Retinal pigment epithelial cell (primary cell): ENCODE data around the gene IP6K3.

ENCODE experiments used
- DNase-seq: peaks from one replicate; pipeline ENCODE4 v3.0.0-alpha.2; 2010; ENCODE audit warnings: low read depth
- H3K4me3 ChIP-seq: 2 replicates; pipeline ENCODE4 v1.5.1; 2011; ENCODE audit warnings: mild to moderate bottlenecking, low read length, control low read depth, moderate library complexity
- TF ChIP-seq, protein P1 (sequence below): conservative IDR thresholded peaks from 2 replicates; pipeline ENCODE4 v1.5.1; 2011; ENCODE audit warnings: low read depth, low read length, control low read depth, inconsistent platforms

IP6K3 gene

DNA sequence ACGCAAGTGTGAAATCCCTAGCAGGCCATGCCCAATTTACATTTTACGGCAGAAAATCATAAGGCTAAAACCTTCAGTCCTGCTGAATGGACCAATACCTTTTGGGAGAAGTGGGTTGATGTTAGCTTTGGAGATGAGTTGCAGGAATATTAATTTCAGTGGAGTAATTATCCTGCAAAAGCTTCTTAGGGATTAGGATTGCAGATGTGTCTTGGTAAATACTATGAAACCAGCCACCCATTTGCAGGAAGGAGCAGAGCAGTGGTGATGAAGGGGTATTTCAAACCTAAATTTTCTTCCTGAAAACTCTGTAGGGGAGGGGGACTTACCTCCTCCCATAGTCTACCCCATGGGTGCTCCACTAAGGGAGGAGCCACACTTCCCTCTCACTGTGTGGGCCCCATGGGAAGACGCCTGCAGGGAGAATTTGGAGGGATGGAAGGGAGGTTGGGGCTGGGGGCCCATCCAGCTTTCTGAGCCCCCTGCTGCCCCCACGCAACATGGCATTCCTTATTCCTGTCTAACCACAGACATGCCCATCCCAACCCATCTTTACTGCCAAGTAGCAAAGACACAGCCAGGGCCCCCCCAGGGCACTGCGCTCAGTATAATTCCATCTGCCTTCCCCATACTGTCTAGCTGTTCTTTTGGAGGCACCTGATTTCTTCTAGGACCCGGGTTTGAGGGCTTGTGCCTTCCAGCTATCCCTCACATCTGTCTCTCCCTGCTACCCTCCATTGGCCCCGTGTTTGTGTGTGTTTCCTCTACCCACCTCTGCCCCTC lies 20.6 kb downstream of the IP6K3 start:
- TF ChIP-seq, protein P1, sequence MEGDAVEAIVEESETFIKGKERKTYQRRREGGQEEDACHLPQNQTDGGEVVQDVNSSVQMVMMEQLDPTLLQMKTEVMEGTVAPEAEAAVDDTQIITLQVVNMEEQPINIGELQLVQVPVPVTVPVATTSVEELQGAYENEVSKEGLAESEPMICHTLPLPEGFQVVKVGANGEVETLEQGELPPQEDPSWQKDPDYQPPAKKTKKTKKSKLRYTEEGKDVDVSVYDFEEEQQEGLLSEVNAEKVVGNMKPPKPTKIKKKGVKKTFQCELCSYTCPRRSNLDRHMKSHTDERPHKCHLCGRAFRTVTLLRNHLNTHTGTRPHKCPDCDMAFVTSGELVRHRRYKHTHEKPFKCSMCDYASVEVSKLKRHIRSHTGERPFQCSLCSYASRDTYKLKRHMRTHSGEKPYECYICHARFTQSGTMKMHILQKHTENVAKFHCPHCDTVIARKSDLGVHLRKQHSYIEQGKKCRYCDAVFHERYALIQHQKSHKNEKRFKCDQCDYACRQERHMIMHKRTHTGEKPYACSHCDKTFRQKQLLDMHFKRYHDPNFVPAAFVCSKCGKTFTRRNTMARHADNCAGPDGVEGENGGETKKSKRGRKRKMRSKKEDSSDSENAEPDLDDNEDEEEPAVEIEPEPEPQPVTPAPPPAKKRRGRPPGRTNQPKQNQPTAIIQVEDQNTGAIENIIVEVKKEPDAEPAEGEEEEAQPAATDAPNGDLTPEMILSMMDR = no peak
- DNase-seq = no peak
- H3K4me3 ChIP-seq = no peak overlapping the region

DNA sequence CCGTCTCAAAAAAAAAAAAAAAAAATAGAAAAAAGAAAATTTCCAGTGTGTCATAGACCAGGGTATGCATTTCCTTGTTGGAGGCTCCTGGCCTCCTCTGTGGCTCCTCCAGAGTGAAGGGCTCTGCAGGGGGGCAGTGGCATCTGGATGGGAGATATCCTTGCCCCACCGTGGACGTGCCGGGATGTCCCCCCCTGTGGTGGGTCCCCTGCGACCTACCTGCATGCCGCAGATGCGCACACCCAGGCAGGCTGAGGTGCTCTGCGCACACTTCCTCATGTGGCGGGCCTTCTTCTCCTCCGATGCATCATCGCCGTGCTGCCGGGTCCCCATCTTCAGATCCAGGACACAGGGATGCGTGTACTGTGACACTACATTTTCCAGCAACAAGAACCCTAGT lies 21.5 kb downstream of the IP6K3 start:
- TF ChIP-seq, protein P1 = no peak
- DNase-seq = no peak
- H3K4me3 ChIP-seq = no peak overlapping the region

DNA sequence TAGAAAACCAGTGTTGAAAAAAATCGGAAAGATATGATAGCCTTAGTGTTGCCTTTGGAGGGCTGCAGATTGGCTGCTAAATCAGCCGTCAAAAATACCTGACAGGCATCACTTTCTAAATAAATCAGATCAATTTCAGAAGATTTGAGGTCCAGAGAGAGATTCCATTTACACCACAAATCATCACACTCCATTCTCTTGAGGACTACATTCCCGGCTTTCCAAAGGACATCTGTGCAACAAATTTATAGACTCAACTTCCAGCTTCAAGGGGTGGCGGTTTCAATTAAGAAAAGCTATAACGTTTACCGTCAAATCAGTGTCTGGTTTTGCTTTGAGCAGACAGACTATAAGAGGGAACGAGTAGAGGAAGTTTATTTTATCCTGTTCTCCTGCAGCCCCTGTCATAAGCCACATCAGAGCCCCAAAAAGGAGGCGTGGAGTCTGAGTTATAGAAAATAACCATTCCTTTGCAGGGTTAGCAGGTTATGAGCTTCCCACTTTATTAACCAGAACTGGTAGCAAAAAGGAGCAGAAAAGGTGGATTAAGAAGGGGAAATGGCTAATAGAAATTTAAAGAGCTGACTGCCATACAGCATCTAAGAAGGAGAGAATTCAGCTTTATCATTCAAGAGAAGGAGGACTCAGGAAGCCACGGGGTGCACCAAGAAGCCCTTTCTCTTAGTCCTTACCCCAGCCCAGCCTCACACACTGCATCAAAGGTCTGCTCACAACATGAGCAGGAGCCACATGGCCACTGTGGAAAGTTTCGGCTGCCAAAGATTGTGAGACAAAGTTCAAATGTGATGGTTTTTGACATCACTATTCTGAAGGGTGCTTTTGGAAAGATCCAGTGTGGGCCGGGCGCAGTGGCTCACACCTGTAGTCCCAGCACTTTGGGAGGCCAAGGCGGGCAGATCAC lies 22.3 kb downstream of the IP6K3 start:
- DNase-seq = no peak
- no peak overlapping the region for H3K4me3 ChIP-seq

DNA sequence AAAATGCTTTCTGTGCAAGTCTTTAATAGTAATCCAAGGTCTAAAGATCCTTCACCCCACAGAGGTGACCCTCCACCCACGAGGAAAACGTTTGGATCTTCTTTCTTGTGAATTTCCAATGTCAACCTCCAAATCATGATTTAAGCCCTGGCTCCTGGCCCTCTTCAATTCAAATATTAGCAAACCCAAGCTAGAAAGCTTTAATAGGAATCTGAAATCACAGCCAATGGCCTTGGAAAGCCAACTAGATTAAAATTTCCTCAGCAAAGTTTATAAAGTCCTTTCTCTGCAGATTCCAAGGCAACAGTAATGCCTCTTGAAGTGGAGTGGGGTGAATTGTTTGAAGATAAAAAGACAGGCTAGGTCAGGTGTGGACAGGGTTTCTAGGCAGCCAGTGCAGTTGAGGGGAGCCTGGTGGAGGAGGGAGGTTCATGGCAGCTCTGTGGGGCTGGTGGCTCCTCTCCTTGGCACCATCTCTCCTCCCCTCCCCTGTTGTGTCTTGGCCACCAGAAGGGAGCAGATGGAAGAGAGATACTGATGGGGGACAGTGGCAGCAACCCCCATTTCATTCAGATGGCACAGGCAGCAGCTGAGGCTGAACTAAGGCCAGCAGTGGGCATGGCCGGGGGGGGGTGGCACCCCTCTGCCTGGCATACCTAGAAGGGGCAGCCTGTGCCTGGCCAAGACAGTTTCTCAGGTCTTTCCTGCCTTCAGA lies 23.2 kb downstream of the IP6K3 start:
- DNase-seq = no peak
- no peak overlapping the region for H3K4me3 ChIP-seq
- TF ChIP-seq, protein P1 = no peak

More for the DNA sequence above, 22.3 kb downstream of the IP6K3 start:
- TF ChIP-seq, protein P1 = no peak

DNA sequence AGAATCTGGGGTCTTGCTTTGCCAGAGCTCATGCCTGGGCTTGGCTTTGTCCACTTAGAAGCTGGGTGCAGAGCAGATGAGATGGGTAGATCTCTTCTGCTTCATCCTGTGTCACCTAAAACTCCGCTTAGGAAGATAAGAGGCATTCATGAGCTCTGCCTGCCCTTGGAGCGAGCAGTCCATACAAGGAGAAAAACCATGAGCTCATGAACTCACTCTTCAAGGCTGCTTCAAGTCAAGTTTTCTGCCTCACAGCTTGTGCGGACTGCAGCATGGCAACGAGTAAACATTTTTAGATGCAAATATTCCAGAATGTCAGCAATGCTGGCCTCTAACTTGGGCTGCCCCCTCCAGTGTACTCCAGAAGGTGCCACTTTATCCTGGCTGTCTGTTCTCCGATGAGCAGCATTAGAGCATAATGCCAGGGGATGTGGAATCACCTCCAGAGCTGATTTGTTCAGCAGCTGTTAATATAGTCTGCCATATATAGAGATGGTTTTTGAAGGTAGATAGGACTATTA lies 24.5 kb downstream of the IP6K3 start:
- TF ChIP-seq, protein P1 = no peak
- no peak for DNase-seq
- H3K4me3 ChIP-seq = no peak overlapping the region

DNA sequence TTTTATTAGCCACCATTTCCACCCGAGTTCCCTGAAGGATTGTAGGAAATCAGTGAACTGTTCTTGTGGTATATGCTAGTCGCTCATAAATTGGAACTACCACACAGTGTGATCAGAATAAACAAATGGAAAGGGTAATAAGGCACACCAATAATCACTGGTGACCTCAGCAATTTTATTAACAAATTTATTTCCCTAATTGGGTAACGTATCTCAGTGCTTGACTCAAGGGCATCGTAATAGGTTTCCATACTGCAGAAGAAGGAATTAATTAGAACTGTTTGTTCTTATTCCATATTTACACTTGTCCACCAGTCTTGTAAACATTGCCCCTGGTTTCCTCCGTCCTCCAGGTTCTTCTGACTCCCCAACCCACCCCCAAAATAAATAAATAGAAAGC lies 25.2 kb downstream of the IP6K3 start:
- TF ChIP-seq, protein P1 = no peak
- H3K4me3 ChIP-seq = no peak overlapping the region
- no peak for DNase-seq
